Left hindlimb (tissue), 1 donor: ENCODE data around the gene SMG6.

Experiments used
- DNase-seq: peaks from one replicate; pipeline ENCODE4 v3.0.0-alpha.2; 2018

The SMG6 gene

DNA sequence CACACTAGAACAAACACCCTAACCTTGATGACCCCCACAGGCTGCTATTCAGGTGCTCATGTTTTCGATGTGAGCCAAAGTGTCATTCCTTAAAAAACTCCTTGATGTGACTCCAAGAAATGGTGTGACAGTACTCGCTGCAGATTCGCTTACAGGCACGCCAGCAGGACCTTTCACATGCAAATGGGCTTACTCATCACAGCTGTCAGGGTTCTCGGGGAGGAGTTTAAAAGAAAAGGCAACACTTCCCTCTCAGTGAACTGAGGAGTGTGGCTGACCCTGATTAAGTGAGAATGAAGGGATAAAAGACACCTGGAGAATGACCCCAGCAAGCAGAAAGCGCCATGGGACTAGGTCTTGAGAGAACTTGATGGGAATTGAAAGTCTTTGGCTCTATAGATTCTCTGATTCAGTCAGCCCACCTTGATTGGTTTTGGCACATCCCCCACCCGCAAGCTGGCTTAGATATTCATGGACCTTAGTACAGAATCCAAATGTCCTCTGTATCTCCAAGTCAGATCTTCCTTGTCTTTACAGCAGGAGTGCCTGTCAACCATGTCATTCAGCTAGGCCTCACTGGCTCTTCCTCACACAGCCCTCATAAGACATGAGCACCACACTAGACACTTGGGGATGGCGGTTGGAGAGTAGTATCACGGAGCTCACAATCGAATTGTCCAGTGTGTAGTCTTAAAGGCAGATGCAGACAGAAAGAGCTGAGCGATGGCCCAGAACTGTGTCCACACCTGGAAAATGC is 166.1 kb downstream of the SMG6 start:
- no peak for DNase-seq

DNA sequence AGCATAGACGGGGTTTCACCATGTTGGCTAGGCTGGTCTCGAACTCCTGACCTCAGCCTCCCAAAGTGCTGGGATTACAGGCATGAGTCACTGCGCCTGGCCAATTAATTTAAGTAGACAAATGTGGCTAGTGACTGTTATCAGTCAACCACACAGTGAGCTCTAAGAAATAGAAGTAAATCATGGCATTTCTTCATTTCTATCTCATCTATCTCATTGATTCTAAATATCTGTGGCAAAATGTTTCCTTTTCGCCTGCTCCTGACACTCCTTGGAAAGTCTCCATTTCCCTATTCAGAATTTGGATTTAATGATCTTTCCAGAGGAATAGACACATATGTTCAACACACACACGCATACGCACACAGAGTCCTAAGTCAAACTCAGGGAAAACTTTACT is 167.3 kb downstream of the SMG6 start:
- DNase-seq, result no peak

DNA sequence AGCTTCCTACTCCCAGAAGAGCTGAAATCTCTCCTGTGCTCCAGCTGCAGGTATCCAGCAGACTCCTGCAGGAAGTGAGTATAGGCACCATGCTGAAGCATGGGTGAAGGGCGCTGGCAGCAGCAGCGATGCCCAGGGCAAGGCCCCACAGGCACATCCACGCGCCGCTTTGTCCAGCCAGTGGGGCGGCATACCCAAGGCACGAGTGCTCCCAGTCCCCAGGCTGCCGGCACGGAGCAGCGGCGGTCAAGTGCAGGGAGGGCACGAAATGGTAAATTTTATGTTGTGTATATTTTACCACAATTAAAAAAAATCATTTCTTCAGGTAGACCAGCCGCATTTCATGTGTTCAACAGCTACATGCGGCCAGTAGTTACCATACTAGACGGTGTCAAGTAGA is 175.6 kb downstream of the SMG6 start:
- no peak for DNase-seq

DNA sequence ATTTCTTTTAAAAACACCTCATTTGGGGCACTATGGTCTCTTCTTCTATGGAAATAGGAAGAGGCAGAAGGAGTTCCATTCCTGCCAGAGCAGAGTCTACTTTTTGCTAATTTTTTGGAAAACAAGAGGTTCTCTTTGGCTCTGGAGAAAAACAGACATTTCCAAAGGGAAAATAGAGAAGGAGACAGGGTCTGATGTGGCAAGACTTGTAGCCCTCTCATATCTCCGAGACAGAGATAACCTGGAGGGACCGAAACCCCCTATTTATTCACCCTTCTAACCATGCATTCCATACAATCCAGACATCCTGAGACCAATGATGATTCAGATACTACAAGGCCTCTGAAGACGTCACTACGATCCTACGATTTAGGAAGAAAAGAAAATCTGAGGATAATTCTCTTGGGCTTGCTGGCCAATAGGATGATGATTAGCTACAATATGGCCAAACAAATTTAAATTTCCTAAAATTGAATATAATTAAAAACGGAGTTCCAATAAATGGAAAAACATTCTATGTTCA is 178.5 kb downstream of the SMG6 start:
- DNase-seq, result no peak

DNA sequence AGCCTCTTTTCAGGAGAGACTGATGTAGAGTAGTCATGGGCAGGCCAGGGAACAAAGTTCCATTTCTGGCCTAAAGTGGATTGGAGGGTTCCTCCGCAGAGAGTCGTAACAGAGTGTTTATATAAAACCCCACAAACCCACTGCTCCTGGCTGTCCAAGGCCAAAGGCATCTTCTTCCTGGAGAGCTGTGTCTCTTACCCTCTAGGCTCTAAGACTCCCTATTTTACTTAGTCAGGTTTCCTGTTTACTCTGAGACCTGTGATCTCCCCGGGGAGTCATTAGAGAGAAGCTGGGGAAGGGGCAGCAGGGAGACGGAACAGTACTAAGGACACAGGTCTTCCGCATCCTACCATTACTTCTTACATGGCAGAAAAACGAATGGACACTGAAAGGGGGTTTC is 179.2 kb downstream of the SMG6 start:
- no peak for DNase-seq

DNA sequence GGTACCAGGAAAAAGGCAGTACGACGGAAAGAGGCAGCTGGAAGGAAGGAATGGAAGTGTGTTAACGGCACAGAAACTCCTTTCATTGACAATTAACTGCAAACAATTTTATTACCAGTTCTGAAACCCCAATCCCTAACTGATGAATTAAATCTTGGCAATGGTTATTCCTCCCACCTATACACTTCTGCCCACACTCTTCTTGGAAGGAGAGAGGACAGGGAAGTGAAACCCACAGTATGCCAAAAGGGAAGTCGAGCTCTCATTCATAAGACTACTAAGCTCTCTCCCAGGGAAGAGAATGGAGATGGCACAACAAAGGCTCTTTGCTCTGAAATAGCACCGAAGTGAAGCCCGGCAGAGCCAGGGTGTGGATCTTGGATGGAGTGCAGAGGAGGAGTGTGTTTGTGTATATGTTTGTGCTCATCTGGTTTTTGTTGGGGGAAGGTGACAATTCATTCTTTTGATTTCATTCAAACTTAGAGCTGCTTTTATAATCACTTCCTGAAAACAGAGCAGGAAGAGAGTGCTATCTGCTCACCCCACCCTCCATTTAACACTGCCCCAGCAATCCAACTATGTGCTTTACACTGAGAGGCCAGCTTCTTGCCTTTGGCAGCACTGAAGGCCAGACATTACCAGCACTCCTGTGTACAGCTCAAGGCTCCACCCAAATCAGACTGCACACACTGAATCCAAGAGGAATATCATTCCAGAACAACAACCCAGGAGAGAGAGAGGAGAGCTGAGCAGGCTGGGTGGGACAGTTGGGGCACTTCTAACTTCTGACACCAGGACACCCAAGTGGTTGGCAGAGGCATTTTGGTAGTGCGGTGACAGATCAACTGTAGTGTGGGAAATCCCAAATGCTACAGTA is 180.0 kb downstream of the SMG6 start:
- DNase-seq, result no peak

DNA sequence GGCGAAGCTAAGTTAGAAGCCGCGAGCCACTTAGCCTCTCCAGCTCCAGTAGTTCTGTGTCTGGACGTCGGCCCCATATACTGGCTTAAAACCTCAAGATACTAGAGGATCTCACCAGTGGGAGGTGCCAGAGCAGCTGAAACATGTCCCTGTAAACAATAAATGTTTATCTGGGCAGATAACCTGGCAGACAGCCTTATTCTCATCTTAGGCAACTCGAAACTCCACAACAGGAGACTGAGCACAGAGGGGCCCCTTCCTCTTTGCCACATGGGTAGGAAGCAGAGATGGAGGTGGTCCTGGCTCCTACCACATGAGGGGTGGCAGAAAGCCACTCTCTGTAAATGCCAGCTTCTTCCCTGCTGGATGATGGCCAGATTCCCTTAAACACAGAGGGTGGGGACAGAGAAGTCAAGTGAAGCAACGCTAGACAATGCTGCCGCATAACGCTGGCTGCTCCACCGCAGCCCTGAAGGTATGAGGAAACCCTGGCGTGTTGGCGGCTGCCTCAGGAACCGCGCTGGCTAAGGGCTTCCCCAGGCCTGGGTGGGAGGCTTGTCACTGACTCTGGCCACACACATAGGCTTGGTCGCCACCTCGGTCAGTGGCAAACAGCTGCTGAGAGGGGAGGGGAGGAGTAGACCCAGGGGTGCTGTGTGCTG is 180.8 kb downstream of the SMG6 start:
- DNase-seq, result peak; percentile 68

DNA sequence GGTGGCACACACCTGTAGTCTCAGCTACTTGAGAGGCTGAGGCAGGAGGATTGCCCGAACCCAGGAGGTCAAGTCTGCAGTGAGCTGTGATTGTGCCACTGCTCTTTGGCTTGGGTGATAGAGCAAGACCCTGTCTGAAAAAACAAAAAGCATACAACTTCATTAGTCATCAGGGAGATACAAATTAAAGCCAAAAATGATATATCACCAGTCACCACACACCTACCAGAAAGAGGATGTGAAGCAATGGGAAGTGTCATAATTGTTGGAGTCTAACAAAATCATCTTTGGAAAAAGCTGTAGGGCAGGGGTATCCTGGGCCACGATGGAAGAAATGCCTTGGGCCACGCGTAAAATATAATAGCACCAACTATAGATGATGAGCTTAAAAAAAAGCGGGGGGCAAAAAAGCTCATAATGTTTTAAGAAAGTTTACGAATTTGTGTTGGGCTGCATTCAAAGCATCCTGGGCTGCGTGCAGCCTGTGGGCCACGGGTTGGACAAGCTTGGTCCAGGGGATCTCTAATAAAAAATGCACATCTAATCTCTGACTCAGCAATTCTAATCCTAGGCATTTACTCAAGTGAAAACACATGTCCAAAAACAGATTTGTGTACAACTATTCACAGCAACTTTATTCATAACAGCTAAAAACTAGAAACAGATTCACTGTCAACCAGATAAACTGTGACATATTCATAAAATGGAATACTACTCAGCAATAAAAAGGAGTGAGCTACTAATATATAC is 182.8 kb downstream of the SMG6 start:
- no peak for DNase-seq

DNA sequence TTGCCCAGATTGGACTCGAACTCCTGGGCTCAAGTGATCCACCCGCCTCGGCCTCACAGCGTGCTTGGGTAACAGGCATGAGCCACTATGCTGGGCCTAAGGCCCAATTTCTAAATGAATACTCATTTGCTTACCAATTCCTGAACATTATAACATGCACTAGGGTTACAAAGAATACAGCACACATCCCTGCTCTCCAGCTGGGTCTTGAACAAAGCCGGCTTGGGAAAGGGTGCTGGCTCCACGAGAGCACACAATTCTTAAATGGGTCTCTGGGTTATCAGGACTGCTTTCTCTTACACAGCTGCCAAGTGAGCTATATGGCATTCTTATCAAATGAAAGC is 190.3 kb downstream of the SMG6 start:
- DNase-seq, result no peak

DNA sequence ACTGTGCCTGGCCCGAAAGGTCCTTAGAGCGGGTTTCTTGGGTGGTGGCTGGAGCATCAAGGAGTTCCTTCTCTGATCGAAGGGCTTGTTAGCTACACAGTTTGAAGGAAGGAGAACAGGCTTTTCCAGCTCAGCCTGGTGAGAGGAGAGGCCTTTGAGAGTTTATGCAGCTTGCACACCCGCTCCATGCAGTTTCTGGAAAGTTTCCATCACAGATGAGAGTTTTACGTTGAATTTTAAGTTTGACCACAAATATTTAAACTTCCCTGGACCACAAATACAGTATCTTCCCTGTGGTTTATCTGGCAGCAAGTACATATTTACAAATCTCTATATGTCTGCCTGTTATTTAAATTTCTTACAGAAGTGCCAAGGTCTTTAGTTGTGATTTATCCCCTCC is 191.9 kb downstream of the SMG6 start:
- DNase-seq, result no peak

DNA sequence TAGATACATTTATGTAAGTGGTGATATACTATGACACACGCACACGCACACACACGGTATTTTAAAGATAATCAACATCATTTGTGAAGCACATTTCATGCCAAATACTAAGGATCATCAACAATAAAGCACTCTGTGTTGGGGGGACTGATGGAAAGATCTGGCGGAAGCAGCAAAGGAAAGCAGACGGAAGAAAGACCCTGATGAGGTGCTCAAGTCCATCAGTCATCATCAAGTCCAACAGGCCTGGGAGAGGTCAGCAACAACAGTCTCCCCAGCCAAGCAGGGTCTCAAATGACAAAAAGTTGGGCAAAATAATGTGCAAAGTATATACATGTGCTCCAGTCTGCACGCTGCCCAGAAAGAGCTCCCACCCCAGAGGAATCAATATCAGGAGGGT is 193.1 kb downstream of the SMG6 start:
- no peak for DNase-seq

DNA sequence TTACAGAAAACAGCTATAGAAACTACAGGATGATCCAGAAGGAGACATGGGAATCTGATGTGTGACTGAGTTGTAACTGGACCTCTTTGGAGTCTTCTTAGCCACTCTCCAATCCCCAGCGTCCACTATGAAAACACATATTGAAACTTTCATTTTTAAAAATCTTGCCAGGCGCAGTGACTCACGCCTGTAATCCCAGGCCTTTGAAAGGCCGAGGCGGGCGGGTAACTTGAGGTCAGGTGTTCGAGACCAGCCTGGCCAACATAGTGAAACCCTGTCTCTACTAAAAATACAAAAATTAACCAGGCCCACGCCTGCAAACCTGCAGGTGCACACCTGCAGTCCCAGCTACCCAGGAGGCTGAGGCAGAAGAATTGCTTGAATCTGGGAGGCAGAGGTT is 195.4 kb downstream of the SMG6 start:
- DNase-seq, result no peak

DNA sequence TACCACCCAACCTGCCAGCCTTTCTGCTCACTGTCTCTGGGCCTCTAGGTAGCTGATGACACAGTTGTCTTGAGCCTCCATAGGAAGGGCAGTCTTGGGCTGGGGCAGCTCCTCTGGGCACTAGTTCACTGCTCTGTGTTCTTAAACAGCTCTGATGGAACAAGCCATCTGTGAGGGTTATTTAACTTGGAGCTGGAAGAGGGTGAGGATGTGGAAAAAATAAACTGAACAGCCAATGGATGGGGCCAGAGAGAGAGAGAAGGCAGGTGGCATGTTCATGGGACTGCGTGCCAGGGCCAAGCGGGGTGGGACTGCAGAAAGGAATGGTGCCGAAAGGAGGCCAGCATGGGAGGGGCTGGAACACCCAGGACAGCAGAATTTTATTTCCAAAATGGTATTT is 196.1 kb downstream of the SMG6 start:
- DNase-seq, result peak; percentile 76

DNA sequence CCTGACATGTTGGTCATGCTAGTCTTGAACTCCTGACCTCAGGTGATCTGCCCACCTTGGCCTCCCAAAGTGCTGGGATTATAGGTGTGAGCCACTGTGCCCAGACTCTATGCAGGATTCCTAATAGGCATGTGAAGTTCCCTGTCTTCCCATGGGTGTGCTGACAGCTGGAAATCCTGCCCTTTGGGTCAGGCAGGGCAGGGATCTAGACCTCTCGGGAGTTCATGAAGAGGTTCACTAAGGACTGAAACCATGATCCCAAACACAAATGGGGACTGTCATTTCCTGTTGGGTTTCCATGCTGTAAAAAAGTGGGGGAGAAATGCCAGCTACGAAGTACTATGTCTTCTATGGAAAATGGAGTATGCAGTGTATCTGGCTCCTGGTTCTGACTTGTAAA is 196.5 kb downstream of the SMG6 start:
- DNase-seq, result no peak

DNA sequence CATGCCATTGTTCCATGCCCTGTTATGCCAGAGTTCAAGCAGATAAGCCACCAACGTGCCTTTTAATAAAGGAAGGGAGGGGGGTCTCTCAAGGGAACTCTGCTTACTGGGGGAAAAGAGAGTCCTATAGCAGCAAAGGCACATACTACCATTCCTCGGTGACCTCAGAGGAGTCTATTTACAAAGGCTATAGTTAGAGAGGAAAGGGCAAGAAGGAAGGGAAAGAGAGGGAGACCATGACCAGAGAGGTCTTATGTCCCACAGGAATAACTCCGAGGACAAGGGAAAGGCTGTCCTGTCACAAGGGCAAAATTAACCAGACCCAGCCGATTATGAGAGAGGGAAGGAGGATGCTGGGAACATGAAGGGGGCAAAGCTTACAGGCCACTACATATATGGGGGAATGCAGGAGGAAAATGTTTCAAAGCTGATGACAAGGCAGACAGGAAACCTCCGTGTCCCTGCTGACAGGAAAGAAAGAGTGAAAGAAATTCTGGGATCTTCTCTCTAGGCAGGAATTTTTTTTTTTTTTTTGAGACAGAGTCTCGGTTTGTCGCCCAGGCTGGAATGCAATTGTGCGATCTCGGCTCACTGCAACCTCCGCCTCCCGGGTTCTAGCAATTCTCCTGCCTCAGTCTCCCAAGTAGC is 197.2 kb downstream of the SMG6 start:
- no peak for DNase-seq

DNA sequence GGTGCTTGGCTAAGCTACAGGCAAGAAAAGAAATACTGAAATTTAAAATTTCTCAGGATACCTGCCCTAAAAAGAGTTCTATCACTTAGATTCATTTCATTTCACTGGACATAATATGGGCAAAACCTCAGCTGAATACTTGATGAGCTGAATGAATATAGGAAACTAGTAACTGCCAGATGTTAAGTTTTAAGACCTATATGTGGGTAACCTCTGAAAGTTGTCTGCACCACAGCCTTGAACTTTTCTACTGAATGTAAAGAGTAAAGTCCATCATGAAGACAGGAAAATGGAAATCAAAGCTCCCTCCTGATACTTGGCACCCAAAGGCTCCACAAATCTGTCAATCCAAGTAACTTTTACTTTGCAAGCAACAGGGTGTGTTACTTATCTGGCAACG is 197.9 kb downstream of the SMG6 start:
- DNase-seq, result no peak

DNA sequence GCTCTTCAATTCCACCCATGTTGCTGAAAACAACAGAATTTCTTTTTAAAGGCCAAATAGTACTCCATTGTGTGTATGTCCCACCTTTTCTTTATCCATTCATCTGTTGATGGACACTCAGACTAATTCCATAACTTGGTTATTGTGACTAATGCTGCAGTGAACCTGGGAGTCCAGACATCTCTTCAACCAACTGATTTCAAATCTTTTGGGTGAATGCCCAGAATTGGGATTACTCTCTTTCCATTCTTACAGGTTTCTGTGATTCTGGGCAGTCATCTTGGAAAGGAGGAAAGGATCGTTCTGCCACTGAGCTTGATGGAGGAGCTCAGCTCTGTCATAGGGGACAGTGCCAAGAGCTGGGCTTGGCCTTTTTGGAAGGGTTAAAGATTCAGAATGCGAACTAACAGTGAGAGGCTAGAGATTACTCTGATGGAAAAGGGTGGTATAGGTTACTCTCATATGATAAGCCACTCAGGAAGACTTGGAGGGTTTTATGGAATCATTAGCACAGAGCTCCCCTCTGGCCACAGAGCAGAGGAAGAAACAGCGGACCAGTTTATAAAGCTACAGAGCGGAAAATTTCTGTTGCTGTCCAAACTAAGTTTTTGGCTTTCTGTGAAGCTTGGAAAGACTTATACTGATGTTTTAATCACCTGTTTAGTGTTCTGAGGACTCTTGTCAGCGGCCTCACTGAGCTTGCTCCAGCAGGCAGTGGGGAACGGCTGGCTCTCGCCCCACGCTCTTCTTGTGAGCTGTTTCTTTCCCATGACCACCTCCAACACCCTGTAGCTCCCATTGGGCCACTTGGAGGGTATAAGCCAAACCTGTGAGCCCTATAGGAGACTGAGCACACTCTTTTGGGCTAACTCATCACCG is 200.4 kb downstream of the SMG6 start:
- DNase-seq, result peak; percentile 86

DNA sequence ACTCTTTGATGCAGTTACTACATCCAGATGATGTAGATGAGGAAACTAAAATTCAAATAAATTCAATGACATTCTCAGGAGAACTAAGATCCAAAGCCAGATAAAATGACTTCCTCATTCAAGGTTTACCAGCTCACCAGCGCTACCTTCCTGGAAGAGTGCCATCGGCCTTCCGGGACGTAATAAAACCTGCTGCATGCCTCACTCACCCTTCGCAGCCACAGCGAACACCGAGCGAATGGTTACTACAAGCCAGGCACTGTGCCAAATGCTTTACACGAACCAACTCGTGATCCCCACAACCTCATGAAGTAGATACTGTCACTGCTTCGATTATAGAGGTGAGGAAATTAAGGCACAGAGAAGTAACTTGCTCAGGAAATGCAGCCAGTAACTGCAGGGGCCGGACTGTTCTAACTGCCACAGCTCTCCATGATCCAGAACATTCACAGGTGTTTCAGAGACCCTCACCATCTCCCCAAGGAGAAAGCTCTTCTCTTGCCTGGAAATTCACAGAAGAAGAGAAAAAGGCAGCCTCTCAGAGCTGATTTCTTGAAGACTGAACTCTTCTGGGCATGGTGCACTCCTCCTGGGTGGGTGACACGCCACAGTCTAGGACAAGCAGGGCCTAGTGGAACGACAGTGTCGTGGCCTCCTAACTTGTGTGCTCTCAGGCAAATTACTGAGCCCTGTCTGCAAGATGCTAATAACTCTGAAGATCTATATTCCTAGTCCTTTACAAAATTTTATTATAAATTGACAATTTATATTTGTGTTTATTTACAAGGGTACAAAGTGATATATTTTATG is 201.9 kb downstream of the SMG6 start:
- no peak for DNase-seq

DNA sequence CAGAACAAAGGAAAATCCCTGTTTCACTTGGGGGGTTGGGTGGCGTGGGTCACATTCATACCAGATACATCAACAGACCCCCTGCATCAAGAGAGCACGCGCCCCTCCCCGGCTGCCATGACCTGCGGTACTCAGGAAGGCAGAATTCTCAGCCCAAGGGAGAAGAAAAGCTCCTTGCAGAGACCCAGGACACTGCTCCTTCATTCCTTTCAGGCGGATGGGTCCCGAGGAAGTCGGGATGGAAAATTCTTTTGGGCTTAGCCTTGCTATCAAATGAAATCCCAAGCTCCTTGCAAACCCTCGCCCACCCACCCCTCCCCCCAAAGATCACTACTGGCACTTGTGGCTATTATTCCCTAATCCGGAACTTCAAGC is 208.1 kb downstream of the SMG6 start:
- no peak for DNase-seq

DNA sequence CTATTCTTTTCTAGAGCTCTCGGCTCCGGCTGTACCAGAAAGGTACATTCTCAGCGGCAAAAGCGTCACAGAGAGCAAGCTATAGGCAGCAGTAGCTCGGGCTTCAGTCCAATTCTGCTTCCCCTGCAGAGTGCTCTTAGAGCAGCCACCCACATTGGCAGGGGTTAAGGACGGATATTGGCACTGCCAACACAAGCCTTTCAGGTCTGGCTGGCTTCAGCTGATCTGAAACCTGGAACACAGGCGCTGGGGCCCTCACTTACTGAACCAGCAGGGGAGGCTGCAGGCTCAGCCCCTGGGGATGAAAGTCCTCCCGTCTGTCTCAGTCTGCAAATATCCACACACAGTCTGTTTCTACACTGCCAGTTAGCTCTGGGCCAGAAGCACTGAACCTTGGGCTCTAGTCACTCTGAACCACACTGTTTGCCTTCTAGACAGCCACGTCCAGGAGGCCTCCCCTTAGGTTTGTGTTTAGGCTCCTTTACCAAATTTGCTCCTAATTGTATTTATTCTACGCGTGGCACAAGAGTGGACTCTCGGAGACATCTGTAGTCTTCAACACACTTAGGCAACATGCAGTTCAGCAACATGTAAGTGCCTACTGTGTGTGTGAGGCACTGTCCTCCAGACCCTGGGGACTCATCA is 208.6 kb downstream of the SMG6 start:
- DNase-seq, result peak; percentile 66
